Measurements from ENCODE around the gene GRIN2C. TPM values are rescaled to one million over a fixed set of nuclear protein-coding genes. Genes with fewer than 3 reads are reported as not detected.

Gene GRIN2C
- total RNA-seq, 1 experiment from 2014 or later = 0.44 TPM

DNA sequence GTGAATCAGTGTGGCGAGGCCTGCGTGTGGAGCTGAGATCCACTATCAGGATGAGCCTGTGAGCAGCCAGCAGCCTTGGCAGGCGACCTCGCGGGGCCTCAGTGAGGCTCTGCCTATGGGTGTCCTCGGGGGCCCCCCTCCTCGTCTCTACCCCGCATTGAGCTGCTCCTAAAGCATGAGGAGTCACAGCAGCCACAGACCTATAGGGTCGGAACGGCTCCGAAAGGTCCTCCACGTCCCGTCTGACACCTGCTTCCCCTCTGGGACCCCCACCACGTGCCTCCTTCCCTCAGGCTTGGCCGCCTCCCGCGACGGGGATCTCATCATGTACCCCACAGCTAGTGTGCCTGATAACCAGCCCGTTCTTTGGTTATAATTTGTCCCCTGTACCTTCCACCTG is 28.8 kb downstream of the GRIN2C start:
- H3K27ac Mint-ChIP-seq = peak overlapping the region in 1 of 3 experiments; percentile 24; a peak in 1 of 7 replicates
- H3K4me1 Mint-ChIP-seq = peaks cover 0 to 6% of the 10 kb centered on the region in 2 experiments; a peak in 1 of 4 replicates
- H3K36me3 Mint-ChIP-seq (ENCODE audit: insufficient read depth in 1 of 3, low read depth in 3 of 3) = peaks cover under 1 to 4% (median 1%) of the 10 kb centered on the region in 3 experiments; a peak in 6 of 7 replicates
- no peak overlapping the region for H2AK5ac ChIP-seq (ENCODE audit: insufficient read length, low read length)
- H3K27me3 ChIP-seq (ENCODE audit: insufficient read depth, low read length) = no peaks in the 10 kb centered on the region
- no peaks in the 10 kb centered on the region for H3K79me2 ChIP-seq (ENCODE audit: insufficient read depth, low read length)
- TF ChIP-seq, protein P1, sequence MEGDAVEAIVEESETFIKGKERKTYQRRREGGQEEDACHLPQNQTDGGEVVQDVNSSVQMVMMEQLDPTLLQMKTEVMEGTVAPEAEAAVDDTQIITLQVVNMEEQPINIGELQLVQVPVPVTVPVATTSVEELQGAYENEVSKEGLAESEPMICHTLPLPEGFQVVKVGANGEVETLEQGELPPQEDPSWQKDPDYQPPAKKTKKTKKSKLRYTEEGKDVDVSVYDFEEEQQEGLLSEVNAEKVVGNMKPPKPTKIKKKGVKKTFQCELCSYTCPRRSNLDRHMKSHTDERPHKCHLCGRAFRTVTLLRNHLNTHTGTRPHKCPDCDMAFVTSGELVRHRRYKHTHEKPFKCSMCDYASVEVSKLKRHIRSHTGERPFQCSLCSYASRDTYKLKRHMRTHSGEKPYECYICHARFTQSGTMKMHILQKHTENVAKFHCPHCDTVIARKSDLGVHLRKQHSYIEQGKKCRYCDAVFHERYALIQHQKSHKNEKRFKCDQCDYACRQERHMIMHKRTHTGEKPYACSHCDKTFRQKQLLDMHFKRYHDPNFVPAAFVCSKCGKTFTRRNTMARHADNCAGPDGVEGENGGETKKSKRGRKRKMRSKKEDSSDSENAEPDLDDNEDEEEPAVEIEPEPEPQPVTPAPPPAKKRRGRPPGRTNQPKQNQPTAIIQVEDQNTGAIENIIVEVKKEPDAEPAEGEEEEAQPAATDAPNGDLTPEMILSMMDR (conservative IDR thresholded peaks at IDR 0.05) = no peak
- H3K4me1 ChIP-seq (ENCODE audit: insufficient read depth, low read length) = no peaks in the 10 kb centered on the region
- no peaks in the 10 kb centered on the region for H3K79me1 ChIP-seq (ENCODE audit: insufficient read depth, low read depth, low read length, poor library complexity, severe bottlenecking)
- H3K18ac ChIP-seq (ENCODE audit: insufficient read length, low read depth, low read length) = no peak overlapping the region
- no peaks in the 10 kb centered on the region for H3K23me2 ChIP-seq (ENCODE audit: insufficient read length, low read depth, low read length, poor library complexity, severe bottlenecking)
- no peak overlapping the region for H3K56ac ChIP-seq (ENCODE audit: insufficient read length, low read depth, low read length)
- no peak overlapping the region for H3K27ac ChIP-seq (ENCODE audit: insufficient read length, low read depth, low read length)
- no peak overlapping the region for H2BK12ac ChIP-seq (ENCODE audit: insufficient read length, low read depth, low read length)
- no peak overlapping the region for H3K14ac ChIP-seq (ENCODE audit: insufficient read depth, low read length)
- H4K20me1 ChIP-seq (ENCODE audit: control insufficient read depth, insufficient read depth, insufficient read length) = peaks cover 3% of the 10 kb centered on the region
- WGBS (ENCODE audit: extremely low coverage, insufficient read length, low lambda C conversion rate) = no CpG with 5 or more reads among the region's 19 CpGs
- DNase-seq = no peak
- no peak overlapping the region for H2BK20ac ChIP-seq (ENCODE audit: low read depth, low read length, poor library complexity, severe bottlenecking)
- no peak overlapping the region for H2BK15ac ChIP-seq (ENCODE audit: low read depth, low read length)
- H3K23ac ChIP-seq (ENCODE audit: insufficient read length, low read depth, low read length) = no peak overlapping the region
- H3K4ac ChIP-seq (ENCODE audit: low read depth, low read length) = no peak overlapping the region
- H2AFZ ChIP-seq (ENCODE audit: low read length) = no peak overlapping the region
- H3K9ac ChIP-seq (ENCODE audit: extremely low read depth, insufficient read length, low read length) = no peak overlapping the region
- H3K27me3 Mint-ChIP-seq (ENCODE audit: low read depth) = peaks cover 6% of the 10 kb centered on the region
- H4K91ac ChIP-seq (ENCODE audit: insufficient read length, low read depth, low read length) = no peak overlapping the region
- H3K9me3 ChIP-seq (ENCODE audit: control insufficient read depth, low read depth, low read length) = no peaks in the 10 kb centered on the region
- no peak overlapping the region for H2BK120ac ChIP-seq (ENCODE audit: low read depth, low read length, poor library complexity, severe bottlenecking)
- H2BK5ac ChIP-seq (ENCODE audit: insufficient read length, low read length) = no peak overlapping the region
- H3K4me2 ChIP-seq (ENCODE audit: insufficient read depth, insufficient read length, low read length) = no peak overlapping the region
- no peaks in the 10 kb centered on the region for H3K9me3 Mint-ChIP-seq
- H3K4me3 Mint-ChIP-seq = no peak overlapping the region
- H4K8ac ChIP-seq (replicated peaks; ENCODE audit: insufficient read length, low read depth, low read length) = no peak overlapping the region
- H4K5ac ChIP-seq (ENCODE audit: insufficient read length, low read depth, low read length) = no peak overlapping the region
- no peak overlapping the region for H3T11ph ChIP-seq (ENCODE audit: low read length)

Measured in H9 (cell line).